ENCODE measurements around the gene TXNDC5. TPM values are rescaled to one million over a fixed set of nuclear protein-coding genes. Genes with fewer than 3 reads are reported as not detected.

TXNDC5 gene
- total and polyA plus RNA-seq, 2 of the 13 experiments (the other 11 are each of a cell fraction or from before 2014, with no cell fraction given) = 287 to 578 TPM

DNA sequence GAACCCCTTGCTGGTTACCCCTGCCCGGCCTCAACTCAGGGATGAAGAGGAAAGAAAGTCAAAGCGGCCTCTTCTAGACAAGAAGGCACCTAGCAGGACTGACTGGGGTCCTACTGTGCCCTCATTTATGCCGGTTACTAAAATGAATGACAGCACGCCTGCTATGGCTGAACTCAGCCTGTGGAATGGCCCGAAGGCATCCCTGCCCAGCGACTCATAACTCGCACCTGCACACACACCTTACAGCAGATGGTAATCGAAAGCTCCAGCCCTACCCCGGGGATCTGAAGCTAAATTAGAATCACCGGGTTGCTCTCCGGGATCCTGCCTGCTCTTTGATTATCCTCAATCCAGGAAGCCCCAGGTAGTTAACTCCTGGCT lies 747 bp upstream of the TXNDC5 start (continued):
- TF ChIP-seq, protein P1, sequence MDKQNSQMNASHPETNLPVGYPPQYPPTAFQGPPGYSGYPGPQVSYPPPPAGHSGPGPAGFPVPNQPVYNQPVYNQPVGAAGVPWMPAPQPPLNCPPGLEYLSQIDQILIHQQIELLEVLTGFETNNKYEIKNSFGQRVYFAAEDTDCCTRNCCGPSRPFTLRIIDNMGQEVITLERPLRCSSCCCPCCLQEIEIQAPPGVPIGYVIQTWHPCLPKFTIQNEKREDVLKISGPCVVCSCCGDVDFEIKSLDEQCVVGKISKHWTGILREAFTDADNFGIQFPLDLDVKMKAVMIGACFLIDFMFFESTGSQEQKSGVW (CRISPR knock-in tag; IDR thresholded peaks at IDR 0.05; ENCODE audit: borderline replicate concordance) = peak; percentile 79; the same call in 1 of the 2 replicates
- TF ChIP-seq GATAD2A (CRISPR knock-in tag; IDR thresholded peaks at IDR 0.05) (0 out of 2 replicates have a peak, but pooled peaks have one; percentile 5), U2AF1 (optimal IDR thresholded peaks at IDR 0.05; ENCODE audit: low read depth, low read length) (no peak), ZNF780A (CRISPR knock-in tag; IDR thresholded peaks at IDR 0.05) (no peak), NPAS2 (CRISPR knock-in tag; IDR thresholded peaks at IDR 0.05; ENCODE audit: borderline replicate concordance) (no peak)

DNA sequence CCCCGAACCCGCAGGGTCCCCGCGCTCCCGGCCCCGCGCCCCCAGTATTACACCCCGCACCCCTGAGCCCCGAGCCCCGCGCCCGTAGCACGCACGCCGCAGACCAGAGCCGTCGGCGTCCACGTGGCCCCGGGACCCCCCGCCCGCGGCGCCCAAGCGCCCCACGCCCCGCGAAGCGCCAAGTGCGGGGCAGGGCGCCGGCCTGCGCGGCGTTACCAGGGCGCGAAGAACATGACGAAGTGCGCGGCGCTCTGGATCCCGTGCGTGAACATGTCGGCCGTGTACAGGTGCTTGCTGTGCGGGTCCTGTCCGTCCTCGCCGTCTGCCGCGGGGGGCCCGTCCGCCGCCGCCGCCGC lies 312 bp downstream of the TXNDC5 start:
- Histone ChIP-seq H3K4me3 (replicated peaks in 1 of 3; ENCODE audit: insufficient read depth in 1 of 3, low read depth in 2 of 3, low read length in 3 of 3) (peak overlapping the region; percentile 61 to 87 (median 85); a peak in 4 of 6 replicates), H3K9ac (ENCODE audit: insufficient read depth, low read depth, low read length) (peak overlapping the region; percentile 88), H3K4me1 (ENCODE audit: insufficient read depth, low read length) (peaks cover 83% of the 10 kb centered on the region), H3K36me3 (replicated peaks in 1 of 2; ENCODE audit: control insufficient read depth in 1 of 2, insufficient read depth in 2 of 2, low read length in 2 of 2) (peaks cover 6 to 14% of the 10 kb centered on the region in 2 experiments; a peak in 4 of 5 replicates), H4K20me1 (ENCODE audit: insufficient read depth, low read length) (peaks cover 37% of the 10 kb centered on the region), H3K4me2 (ENCODE audit: low read depth, low read length) (peak overlapping the region; percentile 96), H3K79me2 (ENCODE audit: insufficient read depth, low read length) (peaks cover 46% of the 10 kb centered on the region), H3K27me3 (ENCODE audit: control insufficient read depth in 1 of 2, insufficient read depth in 2 of 2, low read length in 2 of 2) (no peaks in the 10 kb centered on the region), H3K9me3 (ENCODE audit: low read length) (no peaks in the 10 kb centered on the region), H3K27ac (ENCODE audit: extremely low read length, insufficient read depth, low read length) (peak overlapping the region; percentile 75), H2AFZ (ENCODE audit: low read length) (no peak overlapping the region)
- 0% methylated on average over 27 of the region's 57 CpGs for WGBS (ENCODE audit: low lambda C conversion rate)
- ATAC-seq (no peak), FAIRE-seq (no peak), DNase-seq (ENCODE audit: low spot score) (no peak)
- no TSS peak for BruUV-seq (replicated peaks)
- CTCF ChIA-PET (ENCODE audit: low intra/inter-chr PET ratio, low total read pairs) = no interaction called here
- POLR2A ChIA-PET = interaction anchor here (1.0 to 2.5 kb wide), 6 partner anchors 10 to 211 kb away, joined by 3 to 15 read pairs (median 8); partner anchors contain the start of genes BLOC1S5 and EEF1E1
- intact Hi-C loops (cut with micrococcal nuclease; ENCODE audit: unreplicated experiment) = loop anchor here (5.0 kb wide), 1 partner anchor 152 kb away; the partner anchor contains the start of gene BLOC1S5
- in situ Hi-C loops (cut with HindIII; ENCODE audit: extremely low pct_ligation_motif_present, low pct_unique_long_range_greater_than_20kb) = no loop called here
- TF ChIP-seq ZFYVE20 (CRISPR knock-in tag; IDR thresholded peaks at IDR 0.05; ENCODE audit: borderline replicate concordance, low read depth) (0 out of 2 replicates have a peak, but pooled peaks have one; percentile 17), ZFP82 (CRISPR knock-in tag; IDR thresholded peaks at IDR 0.05; ENCODE audit: borderline replicate concordance) (0 out of 2 replicates have a peak, but pooled peaks have one; percentile 10), ELF4 (CRISPR knock-in tag; IDR thresholded peaks at IDR 0.05; ENCODE audit: borderline replicate concordance) (0 out of 2 replicates have a peak, but pooled peaks have one; percentile 24), RBFOX2 (IDR thresholded peaks at IDR 0.05; ENCODE audit: low read depth, low read length) (peak; percentile 82), ARNT (IDR thresholded peaks at IDR 0.05) (no peak), HNRNPK (IDR thresholded peaks at IDR 0.05; ENCODE audit: low read depth, low read length, poor library complexity, severe bottlenecking) (peak; percentile 2), RAD21 (CRISPR knock-in tag; IDR thresholded peaks at IDR 0.05) (peak; percentile 19; the same call in 1 of the 2 replicates), ZNF773 (CRISPR knock-in tag; IDR thresholded peaks at IDR 0.05; ENCODE audit: borderline replicate concordance) (no peak)
- TF ChIP-seq, protein P2, sequence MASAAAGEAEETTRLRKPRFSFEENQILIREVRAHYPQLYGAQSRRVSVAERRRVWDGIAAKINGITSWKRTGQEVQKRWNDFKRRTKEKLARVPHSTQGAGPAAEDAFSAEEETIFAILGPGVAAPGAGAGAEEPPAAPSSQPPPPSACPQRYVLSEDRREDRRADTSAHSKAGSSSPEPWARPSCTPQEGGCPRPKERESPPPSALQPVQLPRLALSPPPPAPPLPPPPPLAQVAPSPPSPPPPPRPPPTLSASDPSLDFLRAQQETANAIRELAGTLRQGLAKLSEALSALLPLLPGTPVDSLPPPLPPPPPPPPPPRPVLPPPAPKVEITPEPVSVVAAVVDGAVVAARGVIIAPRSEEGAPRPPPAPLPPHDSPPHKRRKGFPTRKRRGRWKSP (CRISPR knock-in tag; IDR thresholded peaks at IDR 0.05) = no peak
- TF ChIP-seq, protein P3, sequence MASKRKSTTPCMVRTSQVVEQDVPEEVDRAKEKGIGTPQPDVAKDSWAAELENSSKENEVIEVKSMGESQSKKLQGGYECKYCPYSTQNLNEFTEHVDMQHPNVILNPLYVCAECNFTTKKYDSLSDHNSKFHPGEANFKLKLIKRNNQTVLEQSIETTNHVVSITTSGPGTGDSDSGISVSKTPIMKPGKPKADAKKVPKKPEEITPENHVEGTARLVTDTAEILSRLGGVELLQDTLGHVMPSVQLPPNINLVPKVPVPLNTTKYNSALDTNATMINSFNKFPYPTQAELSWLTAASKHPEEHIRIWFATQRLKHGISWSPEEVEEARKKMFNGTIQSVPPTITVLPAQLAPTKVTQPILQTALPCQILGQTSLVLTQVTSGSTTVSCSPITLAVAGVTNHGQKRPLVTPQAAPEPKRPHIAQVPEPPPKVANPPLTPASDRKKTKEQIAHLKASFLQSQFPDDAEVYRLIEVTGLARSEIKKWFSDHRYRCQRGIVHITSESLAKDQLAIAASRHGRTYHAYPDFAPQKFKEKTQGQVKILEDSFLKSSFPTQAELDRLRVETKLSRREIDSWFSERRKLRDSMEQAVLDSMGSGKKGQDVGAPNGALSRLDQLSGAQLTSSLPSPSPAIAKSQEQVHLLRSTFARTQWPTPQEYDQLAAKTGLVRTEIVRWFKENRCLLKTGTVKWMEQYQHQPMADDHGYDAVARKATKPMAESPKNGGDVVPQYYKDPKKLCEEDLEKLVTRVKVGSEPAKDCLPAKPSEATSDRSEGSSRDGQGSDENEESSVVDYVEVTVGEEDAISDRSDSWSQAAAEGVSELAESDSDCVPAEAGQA (IDR thresholded peaks at IDR 0.05; ENCODE audit: low read depth) = peak; percentile 24; the same call in 1 of the 2 replicates
- TF ChIP-seq, protein P3 (CRISPR knock-in tag; IDR thresholded peaks at IDR 0.05; ENCODE audit: borderline replicate concordance) = no peak

All from HepG2 (cell line).